ENCODE measurements around the gene KIFC1. TPM values are rescaled to one million over a fixed set of nuclear protein-coding genes. Genes with fewer than 3 reads are reported as not detected.
A peak's percentile ranks its signal among the peaks of the same experiment; 100 is the strongest.

KIFC1 gene
- total RNA-seq, 2 donors from 2014 or later, result 0.81 to 0.85 TPM

DNA sequence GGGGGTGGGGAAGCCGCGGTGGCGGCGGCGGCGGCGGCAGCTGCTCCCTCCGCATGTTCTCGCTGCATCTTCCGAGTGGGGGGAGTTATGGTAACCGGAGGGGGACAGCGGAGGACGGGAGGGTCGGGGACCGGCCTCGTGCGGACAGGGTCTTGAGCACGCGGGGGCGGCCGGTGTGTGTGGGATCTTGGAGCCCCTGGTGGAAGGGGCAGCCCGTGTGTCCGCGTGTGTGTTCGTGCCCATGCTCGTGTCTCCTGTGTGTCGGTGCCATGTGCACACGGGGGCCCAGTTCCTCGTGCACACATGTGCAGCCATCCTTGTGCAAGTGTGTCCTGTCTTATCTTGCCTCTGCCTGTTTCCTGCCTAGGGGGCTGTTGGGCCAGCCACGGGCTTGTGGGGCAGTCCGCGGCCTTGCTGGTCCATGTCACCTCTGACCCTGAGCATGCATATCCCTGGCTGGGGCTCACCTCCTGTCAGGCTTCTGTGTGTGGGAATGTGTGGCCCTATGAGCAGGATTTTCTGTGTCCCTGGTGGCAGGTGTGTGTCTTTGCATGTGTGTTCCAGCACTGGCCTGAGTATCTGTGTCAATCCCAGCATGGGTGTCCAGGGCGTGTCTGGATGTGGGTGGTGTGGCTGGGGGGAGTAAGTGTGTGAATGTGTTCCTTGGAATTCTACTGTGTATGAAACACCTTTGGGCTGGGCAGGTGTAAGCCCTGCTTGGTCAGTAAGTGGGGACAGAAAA is 36.8 kb downstream of the KIFC1 start:
- no peaks in the 10 kb centered on the region for H3K9me3 ChIP-seq
- DNase-seq (ENCODE audit: low spot score) (no peak), ATAC-seq (ENCODE audit: insufficient number of reproducible peaks, low FRiP score, low read depth) (no peak)
- H3K4me3 ChIP-seq, result peak overlapping the region; percentile 69
- H3K27me3 ChIP-seq (replicated peaks; ENCODE audit: insufficient read depth), result no peaks in the 10 kb centered on the region
- TF ChIP-seq, protein P1, sequence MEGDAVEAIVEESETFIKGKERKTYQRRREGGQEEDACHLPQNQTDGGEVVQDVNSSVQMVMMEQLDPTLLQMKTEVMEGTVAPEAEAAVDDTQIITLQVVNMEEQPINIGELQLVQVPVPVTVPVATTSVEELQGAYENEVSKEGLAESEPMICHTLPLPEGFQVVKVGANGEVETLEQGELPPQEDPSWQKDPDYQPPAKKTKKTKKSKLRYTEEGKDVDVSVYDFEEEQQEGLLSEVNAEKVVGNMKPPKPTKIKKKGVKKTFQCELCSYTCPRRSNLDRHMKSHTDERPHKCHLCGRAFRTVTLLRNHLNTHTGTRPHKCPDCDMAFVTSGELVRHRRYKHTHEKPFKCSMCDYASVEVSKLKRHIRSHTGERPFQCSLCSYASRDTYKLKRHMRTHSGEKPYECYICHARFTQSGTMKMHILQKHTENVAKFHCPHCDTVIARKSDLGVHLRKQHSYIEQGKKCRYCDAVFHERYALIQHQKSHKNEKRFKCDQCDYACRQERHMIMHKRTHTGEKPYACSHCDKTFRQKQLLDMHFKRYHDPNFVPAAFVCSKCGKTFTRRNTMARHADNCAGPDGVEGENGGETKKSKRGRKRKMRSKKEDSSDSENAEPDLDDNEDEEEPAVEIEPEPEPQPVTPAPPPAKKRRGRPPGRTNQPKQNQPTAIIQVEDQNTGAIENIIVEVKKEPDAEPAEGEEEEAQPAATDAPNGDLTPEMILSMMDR (IDR thresholded peaks at IDR 0.05), result peak; percentile 39
- peak overlapping the region; percentile 25 for H3K27ac ChIP-seq
- H3K36me3 ChIP-seq, result no peaks in the 10 kb centered on the region
- H3K4me1 ChIP-seq (ENCODE audit: control insufficient read depth in 1 of 2, low read depth in 2 of 2), result peaks cover 24 to 68% of the 10 kb centered on the region in 2 donors

DNA sequence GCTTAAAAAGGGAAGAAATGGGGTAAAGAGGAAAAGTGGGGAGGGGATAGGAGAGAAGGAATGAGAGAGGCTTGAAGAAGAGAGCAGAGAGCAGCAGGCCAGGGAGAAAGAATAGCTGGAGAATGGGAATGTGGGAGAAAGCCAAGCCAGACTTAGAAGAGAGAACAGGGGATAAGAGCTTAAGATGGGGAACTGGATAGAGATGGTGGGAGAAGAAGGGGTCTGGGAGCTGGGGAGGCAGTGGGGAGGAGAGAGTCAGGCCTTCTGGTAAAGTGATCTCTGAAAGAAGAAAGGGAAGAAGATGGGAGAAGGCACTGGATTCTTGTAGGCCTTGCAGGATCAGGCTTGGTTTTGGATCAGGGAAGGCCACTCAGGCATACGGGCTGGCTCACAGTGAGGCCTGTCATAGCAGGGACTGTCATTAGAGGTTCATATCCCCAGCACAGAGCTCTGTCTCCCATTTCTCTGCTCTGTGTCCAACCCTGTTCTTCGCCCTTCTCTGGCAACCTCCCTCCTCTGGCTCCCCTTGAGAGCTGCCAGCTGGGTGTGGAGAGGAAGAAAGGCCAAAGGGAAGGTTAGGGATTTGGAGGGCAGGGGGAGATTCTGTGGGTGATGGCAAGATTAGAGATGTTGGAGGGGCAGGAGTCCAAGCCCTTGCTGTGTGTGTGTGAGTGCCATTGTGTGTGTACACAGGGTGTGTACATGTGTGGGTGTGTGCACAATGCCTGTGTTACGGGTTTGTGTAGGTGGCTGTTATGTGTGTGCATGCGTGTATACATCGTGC is 37.5 kb downstream of the KIFC1 start:
- Histone ChIP-seq H3K27ac (peak overlapping the region; percentile 25), H3K4me3 (no peak overlapping the region), H3K27me3 (replicated peaks; ENCODE audit: insufficient read depth) (no peaks in the 10 kb centered on the region), H3K4me1 (ENCODE audit: control insufficient read depth in 1 of 2, low read depth in 2 of 2) (peaks cover 24 to 68% of the 10 kb centered on the region in 2 donors), H3K9me3 (no peaks in the 10 kb centered on the region), H3K36me3 (no peaks in the 10 kb centered on the region)
- DNase-seq (ENCODE audit: low spot score) (no peak), ATAC-seq (ENCODE audit: insufficient number of reproducible peaks, low FRiP score, low read depth) (no peak)
- TF ChIP-seq, protein P1 (IDR thresholded peaks at IDR 0.05), result no peak

DNA sequence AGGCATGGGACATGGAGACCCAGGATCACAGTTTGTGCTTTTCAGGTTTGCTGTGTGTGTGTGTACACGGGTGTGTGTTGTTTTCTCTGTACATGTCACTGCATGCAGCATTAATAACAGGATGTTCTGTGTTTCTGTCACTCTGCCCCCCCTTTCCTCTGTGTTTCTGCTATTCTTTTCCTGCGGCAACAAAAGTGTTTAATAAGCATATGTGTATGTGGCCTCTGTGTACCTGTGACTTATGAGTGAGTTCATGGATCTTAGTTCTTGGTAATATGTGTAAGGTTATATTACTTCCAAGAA is 38.1 kb downstream of the KIFC1 start:
- H3K27ac ChIP-seq, result no peak overlapping the region
- TF ChIP-seq, protein P1 (IDR thresholded peaks at IDR 0.05), result no peak
- H3K9me3 ChIP-seq, result no peaks in the 10 kb centered on the region
- no peak overlapping the region for H3K4me3 ChIP-seq
- DNase-seq (ENCODE audit: low spot score) (no peak), ATAC-seq (ENCODE audit: insufficient number of reproducible peaks, low FRiP score, low read depth) (no peak)
- no peaks in the 10 kb centered on the region for H3K27me3 ChIP-seq (replicated peaks; ENCODE audit: insufficient read depth)
- H3K4me1 ChIP-seq (ENCODE audit: control insufficient read depth in 1 of 2, low read depth in 2 of 2), result peaks cover 19 to 64% of the 10 kb centered on the region in 2 donors
- H3K36me3 ChIP-seq, result no peaks in the 10 kb centered on the region

DNA sequence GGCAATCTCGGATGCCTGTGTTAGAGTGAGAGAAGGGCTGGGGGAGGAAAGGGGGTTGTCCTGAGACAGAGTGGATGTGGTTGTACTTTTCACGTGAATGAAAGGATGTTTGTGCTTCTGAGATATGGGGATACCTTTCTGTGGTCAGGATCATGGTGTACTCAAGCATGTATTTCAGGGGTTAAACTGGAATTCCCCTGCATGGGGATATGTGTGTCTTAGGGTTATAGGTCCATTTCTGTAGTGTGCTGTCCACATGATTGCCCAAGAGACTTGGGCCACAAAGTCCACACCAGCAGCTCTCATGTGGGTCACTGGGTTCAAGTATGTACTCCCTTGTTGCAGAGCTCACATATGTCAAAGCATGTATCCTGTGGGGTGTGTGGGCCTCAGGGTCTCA is 38.7 kb downstream of the KIFC1 start:
- Histone ChIP-seq H3K27ac (no peak overlapping the region), H3K4me3 (no peak overlapping the region), H3K4me1 (ENCODE audit: control insufficient read depth in 1 of 2, low read depth in 2 of 2) (peaks cover 17 to 59% of the 10 kb centered on the region in 2 donors), H3K27me3 (replicated peaks; ENCODE audit: insufficient read depth) (no peaks in the 10 kb centered on the region), H3K9me3 (no peaks in the 10 kb centered on the region), H3K36me3 (no peaks in the 10 kb centered on the region)
- no peak for ATAC-seq (ENCODE audit: insufficient number of reproducible peaks, low FRiP score, low read depth)
- no peak for DNase-seq (ENCODE audit: low spot score)
- TF ChIP-seq, protein P1 (IDR thresholded peaks at IDR 0.05), result no peak

Measured in thoracic aorta (tissue), 2 donors.